Activated CD4-positive, CD25-positive, alpha-beta regulatory T cell treated with anti-CD3 and anti-CD28 coated beads, Interleukin-2, amount 50 U/mL, for 16 hours (primary cell): ENCODE measurements around the gene ABHD16B.
A peak's percentile ranks its signal among the peaks of the same experiment; 100 is the strongest.
"Not testable (repeated sequence)": the region's sequence is repeated elsewhere in the genome, so short reads cannot be mapped to it uniquely, and the experiment has no call there.

Experiments
- DNase-seq: peaks from one replicate; pipeline ENCODE4 v3.0.0-alpha.2; 2020; ENCODE audit warnings: low read depth, low spot score

ABHD16B gene

GRCh38 chr20:63877755-63878470 lies 16.6 kb downstream of the ABHD16B start:
- no peak for DNase-seq

GRCh38 chr20:63878899-63879663 lies 17.8 kb downstream of the ABHD16B start:
- no peak for DNase-seq

GRCh38 chr20:63880901-63881300 lies 19.6 kb downstream of the ABHD16B start:
- DNase-seq, result not testable (repeated sequence)

- DNase-seq, result no peak
These were observed 20.3 kb downstream of the ABHD16B start for GRCh38 chr20:63881451-63882226.

GRCh38 chr20:63882257-63883200 lies 21.2 kb downstream of the ABHD16B start:
- DNase-seq, result no peak

GRCh38 chr20:63883201-63883593 lies 21.9 kb downstream of the ABHD16B start:
- DNase-seq, result no peak

- DNase-seq, result no peak
These were observed 23.4 kb downstream of the ABHD16B start for GRCh38 chr20:63884506-63885263.

GRCh38 chr20:63885264-63886053 lies 24.2 kb downstream of the ABHD16B start:
- no peak for DNase-seq

GRCh38 chr20:63886054-63886419 lies 24.7 kb downstream of the ABHD16B start:
- no peak for DNase-seq

- no peak for DNase-seq
These were observed 25.6 kb downstream of the ABHD16B start for GRCh38 chr20:63886921-63887320.

GRCh38 chr20:63889241-63890200 lies 28.2 kb downstream of the ABHD16B start:
- no peak for DNase-seq

GRCh38 chr20:63890201-63890576 lies 28.9 kb downstream of the ABHD16B start:
- DNase-seq, result no peak

GRCh38 chr20:63890616-63891015 lies 29.3 kb downstream of the ABHD16B start:
- no peak for DNase-seq

GRCh38 chr20:63891061-63892002 lies 30.0 kb downstream of the ABHD16B start:
- DNase-seq, result no peak

- no peak for DNase-seq
These were observed 31.1 kb downstream of the ABHD16B start for GRCh38 chr20:63892402-63892801.

- DNase-seq, result no peak
These were observed 32.7 kb downstream of the ABHD16B start for GRCh38 chr20:63893999-63894357.

- peak; percentile 92 for DNase-seq
These were observed 33.3 kb downstream of the ABHD16B start, which contains the start of gene DNAJC5 for GRCh38 chr20:63894358-63895201. Gene DNAJC5 (plus strand): TSS chr20:63895126. CDS start chr20:63928346, 33,220 bp downstream.
